Measurements from ENCODE around the gene ABCA4. TPM values are rescaled to one million over a fixed set of nuclear protein-coding genes. Genes with fewer than 3 reads are reported as not detected.

Gene ABCA4
- total and polyA plus RNA-seq, 2 of the 8 experiments (the other 6 are each of a cell fraction or from before 2014, with no cell fraction given), result 0.06 TPM; not detected in 1

DNA sequence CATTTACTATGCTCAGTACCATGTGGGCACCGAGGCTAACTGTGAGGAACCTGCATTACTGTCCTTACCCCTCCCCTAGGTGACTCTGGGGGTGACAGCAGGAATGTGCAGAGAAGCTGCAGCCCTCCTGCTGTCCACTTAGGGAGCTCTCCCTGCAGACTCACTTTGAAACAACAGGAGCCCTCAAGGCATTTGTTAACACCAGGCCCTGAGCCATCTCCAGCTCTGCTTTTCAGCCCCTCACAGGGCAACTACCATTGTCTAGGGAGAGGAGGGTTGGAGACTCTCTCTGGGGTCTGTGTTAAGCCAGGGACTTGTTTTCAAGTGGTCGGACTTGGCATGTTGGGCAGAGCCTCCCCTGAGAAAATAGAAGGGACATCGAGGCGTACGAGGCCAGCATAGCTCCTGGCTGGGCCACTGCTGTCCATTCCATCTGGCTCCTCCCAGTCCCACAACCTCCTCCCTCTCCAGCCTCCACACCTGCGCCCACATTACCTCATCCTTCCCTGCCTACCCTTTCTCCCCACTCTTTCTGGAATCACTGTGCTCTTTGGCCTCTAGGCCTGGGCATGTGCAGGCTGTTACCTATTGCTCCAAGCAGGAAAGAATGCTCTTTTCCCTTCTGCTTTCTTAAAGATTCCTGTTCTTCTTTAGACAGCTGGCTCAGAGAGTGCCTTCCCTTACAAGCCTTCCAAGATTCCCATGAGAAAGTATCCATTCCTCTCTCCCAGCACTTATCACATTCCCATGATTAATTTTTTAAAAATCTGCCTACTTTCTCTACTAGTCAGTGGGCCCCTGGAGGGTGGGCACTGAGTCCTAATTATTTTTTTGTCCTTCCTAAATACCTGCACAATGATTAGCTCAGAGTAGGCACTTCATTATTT is 109.0 kb downstream of the ABCA4 start:
- TF ChIP-seq TEAD4 (IDR thresholded peaks at IDR 0.05; ENCODE audit: low read depth, low read length), result 0 out of 2 replicates have a peak, but pooled peaks have one; percentile 53
- TF ChIP-seq HDAC2 (IDR thresholded peaks at IDR 0.05; ENCODE audit: borderline replicate concordance in 1 of 2, low read depth in 2 of 2, low read length in 2 of 2), result 0 out of 4 replicates have a peak, but pooled peaks of 1 of the 2 experiments have one; percentile 16
- TF ChIP-seq RNF2 (IDR thresholded peaks at IDR 0.05; ENCODE audit: borderline replicate concordance, low read depth, low read length, missing control alignments, poor library complexity, severe bottlenecking), result no peak
- TF ChIP-seq KDM4A (IDR thresholded peaks at IDR 0.05; ENCODE audit: low read depth, low read length, severe bottlenecking), result no peak
- TF ChIP-seq YY1 (IDR thresholded peaks at IDR 0.05; ENCODE audit: low read depth, low read length), result no peak

More for the DNA sequence above, 109.0 kb downstream of the ABCA4 start:
- no peaks in the 10 kb centered on the region for H3K9me3 ChIP-seq (ENCODE audit: insufficient read depth in 2 of 2, low read depth in 1 of 2, low read length in 1 of 2)
- no peak overlapping the region for H3K4ac ChIP-seq (replicated peaks; ENCODE audit: insufficient read length, low read depth, low read length)
- H3K27me3 ChIP-seq (replicated peaks in 1 of 4; ENCODE audit: control insufficient read depth in 3 of 4, extremely low read depth in 1 of 4, insufficient read depth in 3 of 4, low read length in 3 of 4), result peaks cover 0 to 28% (median 14%) of the 10 kb centered on the region in 4 experiments; a peak in 4 of 7 replicates
- H2BK15ac ChIP-seq (ENCODE audit: low read length), result no peak overlapping the region
- no peak overlapping the region for H3K23ac ChIP-seq (ENCODE audit: insufficient read length)
- H3K79me2 ChIP-seq (ENCODE audit: control insufficient read depth in 1 of 2, insufficient read depth in 2 of 2, low read length in 2 of 2), result no peaks in the 10 kb centered on the region
- no peaks in the 10 kb centered on the region for H3K36me3 ChIP-seq (ENCODE audit: control insufficient read depth in 2 of 4, insufficient read depth in 4 of 4, low read length in 3 of 4)
- H3K9ac ChIP-seq (replicated peaks in 1 of 4; ENCODE audit: extremely low read depth in 1 of 4, low read depth in 3 of 4, low read length in 3 of 4), result no peak overlapping the region
- H3K4me1 ChIP-seq (replicated peaks in 1 of 4; ENCODE audit: control insufficient read depth in 3 of 4, insufficient read depth in 4 of 4, low read length in 3 of 4), result peaks cover 6 to 24% (median 15%) of the 10 kb centered on the region in 4 experiments
- H4K8ac ChIP-seq (ENCODE audit: extremely low read depth, insufficient read depth, low read length), result no peak overlapping the region
- H3K56ac ChIP-seq (replicated peaks; ENCODE audit: insufficient read length, low read depth, low read length), result no peak overlapping the region
- peak overlapping the region; percentile 45 for H4K91ac ChIP-seq (replicated peaks; ENCODE audit: insufficient read length, low read length)
- FAIRE-seq (peak; percentile 32), DNase-seq (ENCODE audit: low read depth in 1 of 2, low spot score in 2 of 2) (no peak)
- no peak overlapping the region for H3K27ac ChIP-seq (ENCODE audit: low read depth, low read length)
- ChIA-PET CTCF (ENCODE audit: partially characterized antibody) (interaction anchor here (0.7 to 29.5 kb wide), 14 partner anchors 10 to 352 kb away, joined by 3 to 465 read pairs (median 5); no protein-coding TSS in a partner anchor), POLR2A (ENCODE audit: partially characterized antibody) (interaction anchor here (0.7 to 1.5 kb wide), 2 partner anchors 14 to 35 kb away, joined by 4 read pairs; no protein-coding TSS in a partner anchor)
- peak overlapping the region; percentile 8; the same call in 1 of the 2 replicates for H2BK20ac ChIP-seq (ENCODE audit: low read length)
- H2BK5ac ChIP-seq (ENCODE audit: low read depth, low read length), result no peak overlapping the region
- WGBS, 2 experiments (ENCODE audit: extremely low coverage in 1 of 2, insufficient coverage in 1 of 2, insufficient read length in 1 of 2, insufficient replicate concordance in 2 of 2, low coverage in 1 of 2, low lambda C conversion rate in 2 of 2, missing lambda C conversion rate in 1 of 2), result 68% methylated on average over 6 of the region's 6 CpGs; no CpG with 5 or more reads in 1 of the 2 experiments
- H2BK12ac ChIP-seq (ENCODE audit: low read depth, low read length), result no peak overlapping the region
- H3K4me3 ChIP-seq (ENCODE audit: extremely low read depth in 1 of 4, insufficient read depth in 2 of 4, low read depth in 3 of 4, low read length in 4 of 4), result no peak overlapping the region
- peaks cover 2% of the 10 kb centered on the region; the same call in 1 of the 2 replicates for H3K23me2 ChIP-seq (ENCODE audit: low read depth, low read length)
- H4K20me1 ChIP-seq (replicated peaks in 1 of 2; ENCODE audit: control insufficient read depth in 1 of 2, insufficient read depth in 2 of 2, low read length in 2 of 2), result no peaks in the 10 kb centered on the region
- no peak overlapping the region for H3K14ac ChIP-seq (ENCODE audit: insufficient read length)
- no peak overlapping the region for H4K5ac ChIP-seq (ENCODE audit: insufficient read length, low read depth, low read length)
- peak overlapping the region in 1 of 2 experiments; percentile 65; a peak in 2 of 4 replicates for H3K4me2 ChIP-seq (ENCODE audit: insufficient read depth in 1 of 2, low read depth in 2 of 2, low read length in 2 of 2)
- H2AK5ac ChIP-seq (ENCODE audit: low read depth, low read length), result no peak overlapping the region; the same call in 1 of the 2 replicates
- peak overlapping the region; percentile 34; the same call in 1 of the 2 replicates for H3K18ac ChIP-seq (ENCODE audit: extremely low read depth, low read length)
- H2AFZ ChIP-seq (ENCODE audit: low read length), result no peak overlapping the region
- no peak overlapping the region for H2BK120ac ChIP-seq (replicated peaks; ENCODE audit: low read depth, low read length)
- H3K79me1 ChIP-seq (ENCODE audit: low read depth, low read length), result no peaks in the 10 kb centered on the region
